Glomerular visceral epithelial cell (primary cell): ENCODE data around the gene PCDH1.
"Not testable (repeated sequence)": the region's sequence is repeated elsewhere in the genome, so short reads cannot be mapped to it uniquely, and the experiment has no call there.

Source experiments
- DNase-seq: peaks from one replicate; pipeline ENCODE4 v3.0.0-alpha.2; 2016; ENCODE audit errors: extremely low spot score

The PCDH1 gene

GRCh38 chr5:141898448-141899049, 20.3 kb upstream of the PCDH1 start:
- DNase-seq = no peak

- DNase-seq = no peak
Measured at GRCh38 chr5:141897425-141897824, 19.2 kb upstream of the PCDH1 start.

- DNase-seq = not testable (repeated sequence)
Measured at GRCh38 chr5:141890429-141890828, 12.2 kb upstream of the PCDH1 start.

- DNase-seq = no peak
Measured at GRCh38 chr5:141889282-141889871, 11.2 kb upstream of the PCDH1 start.

- DNase-seq = no peak
Measured at GRCh38 chr5:141883892-141884318, 5.7 kb upstream of the PCDH1 start.

- peak; percentile 28 for DNase-seq
Measured at GRCh38 chr5:141883184-141883891, 5.1 kb upstream of the PCDH1 start.

GRCh38 chr5:141882594-141883183, 4.5 kb upstream of the PCDH1 start:
- no peak for DNase-seq

- DNase-seq = no peak
Measured at GRCh38 chr5:141881886-141882285, 3.7 kb upstream of the PCDH1 start.

- DNase-seq = no peak
Measured at GRCh38 chr5:141880961-141881801, 3.0 kb upstream of the PCDH1 start.

GRCh38 chr5:141879941-141880738, 1.9 kb upstream of the PCDH1 start:
- DNase-seq = no peak

- no peak for DNase-seq
Measured at GRCh38 chr5:141879426-141879759, 1.2 kb upstream of the PCDH1 start.

- peak; percentile 89 for DNase-seq
Measured at GRCh38 chr5:141878711-141879425, 658 bp upstream of the PCDH1 start.

- DNase-seq = no peak
Measured at GRCh38 chr5:141877356-141878185, 639 bp downstream of the PCDH1 start.

- DNase-seq = no peak
Measured at GRCh38 chr5:141876628-141877355, 1.4 kb downstream of the PCDH1 start.

GRCh38 chr5:141875795-141876627, 2.2 kb downstream of the PCDH1 start:
- no peak for DNase-seq

GRCh38 chr5:141875022-141875740, 3.0 kb downstream of the PCDH1 start:
- no peak for DNase-seq

- no peak for DNase-seq
Measured at GRCh38 chr5:141874262-141874964, 3.8 kb downstream of the PCDH1 start.
